ENCODE data around the gene PRRX1. TPM values are rescaled to one million over a fixed set of nuclear protein-coding genes. Genes with fewer than 3 reads are reported as not detected.

The PRRX1 gene
- total and polyA plus RNA-seq, 2 of the 13 experiments (the other 11 are each of a cell fraction or from before 2014, with no cell fraction given), result not detected

DNA sequence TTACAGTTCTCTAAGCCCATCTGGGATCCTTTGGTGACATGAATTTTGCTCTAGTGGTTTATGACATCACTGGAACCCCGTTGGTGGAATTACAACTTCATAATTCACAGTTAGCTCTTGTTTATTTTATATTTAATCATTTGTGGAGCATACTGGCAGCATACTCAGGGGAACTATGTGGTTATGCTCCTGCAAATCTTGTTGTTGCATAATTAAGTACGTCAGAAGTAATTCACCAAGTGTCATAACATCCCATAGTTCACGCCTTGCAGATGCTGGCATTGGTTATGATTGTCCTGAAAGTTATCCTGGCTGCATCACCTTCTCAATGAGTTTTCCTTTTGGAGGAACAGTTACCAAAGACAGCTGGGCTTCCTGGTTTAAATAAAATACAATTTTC is 16.5 kb downstream of the PRRX1 start:
- Histone ChIP-seq H4K20me1 (ENCODE audit: insufficient read depth, low read length) (no peaks in the 10 kb centered on the region), H3K9ac (ENCODE audit: insufficient read depth, low read depth, low read length) (no peak overlapping the region), H3K4me2 (ENCODE audit: low read depth, low read length) (no peak overlapping the region), H3K27me3 (ENCODE audit: control insufficient read depth in 1 of 2, insufficient read depth in 2 of 2, low read length in 2 of 2) (no peaks in the 10 kb centered on the region), H3K4me3 (replicated peaks in 1 of 3; ENCODE audit: insufficient read depth in 1 of 3, low read depth in 2 of 3, low read length in 3 of 3) (no peak overlapping the region), H3K79me2 (ENCODE audit: insufficient read depth, low read length) (no peaks in the 10 kb centered on the region), H3K36me3 (replicated peaks in 1 of 2; ENCODE audit: control insufficient read depth in 1 of 2, insufficient read depth in 2 of 2, low read length in 2 of 2) (no peaks in the 10 kb centered on the region), H3K9me3 (ENCODE audit: low read length) (no peaks in the 10 kb centered on the region), H3K27ac (ENCODE audit: extremely low read length, insufficient read depth, low read length) (no peak overlapping the region), H3K4me1 (ENCODE audit: insufficient read depth, low read length) (no peaks in the 10 kb centered on the region), H2AFZ (ENCODE audit: low read length) (no peak overlapping the region)
- in situ Hi-C loops (cut with HindIII; ENCODE audit: extremely low pct_ligation_motif_present, low pct_unique_long_range_greater_than_20kb) (no loop called here), intact Hi-C loops (cut with micrococcal nuclease; ENCODE audit: unreplicated experiment) (no loop called here)
- no TSS peak for BruUV-seq (replicated peaks)
- CTCF ChIA-PET (ENCODE audit: low intra/inter-chr PET ratio, low total read pairs), result no interaction called here
- 0% methylated on average over 3 of the region's 3 CpGs for WGBS (ENCODE audit: low lambda C conversion rate)
- POLR2A ChIA-PET, result no interaction called here
- ATAC-seq, result no peak
- TF ChIP-seq, protein P1, sequence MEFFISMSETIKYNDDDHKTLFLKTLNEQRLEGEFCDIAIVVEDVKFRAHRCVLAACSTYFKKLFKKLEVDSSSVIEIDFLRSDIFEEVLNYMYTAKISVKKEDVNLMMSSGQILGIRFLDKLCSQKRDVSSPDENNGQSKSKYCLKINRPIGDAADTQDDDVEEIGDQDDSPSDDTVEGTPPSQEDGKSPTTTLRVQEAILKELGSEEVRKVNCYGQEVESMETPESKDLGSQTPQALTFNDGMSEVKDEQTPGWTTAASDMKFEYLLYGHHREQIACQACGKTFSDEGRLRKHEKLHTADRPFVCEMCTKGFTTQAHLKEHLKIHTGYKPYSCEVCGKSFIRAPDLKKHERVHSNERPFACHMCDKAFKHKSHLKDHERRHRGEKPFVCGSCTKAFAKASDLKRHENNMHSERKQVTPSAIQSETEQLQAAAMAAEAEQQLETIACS (CRISPR knock-in tag; IDR thresholded peaks at IDR 0.05), result no peak
- TF ChIP-seq FOXC1 (CRISPR knock-in tag; IDR thresholded peaks at IDR 0.05; ENCODE audit: borderline replicate concordance) (no peak), ISL2 (CRISPR knock-in tag; IDR thresholded peaks at IDR 0.05) (no peak), ZNF263 (CRISPR knock-in tag; IDR thresholded peaks at IDR 0.05) (no peak), ZNF558 (CRISPR knock-in tag; IDR thresholded peaks at IDR 0.05; ENCODE audit: borderline replicate concordance) (no peak), SRF (IDR thresholded peaks at IDR 0.05; ENCODE audit: low read depth, low read length) (no peak), YEATS2 (CRISPR knock-in tag; IDR thresholded peaks at IDR 0.05; ENCODE audit: borderline replicate concordance) (no peak), NFYB (CRISPR knock-in tag; IDR thresholded peaks at IDR 0.05) (no peak), ELF3 (CRISPR knock-in tag; IDR thresholded peaks at IDR 0.05) (no peak), HNF4A (CRISPR knock-in tag; IDR thresholded peaks at IDR 0.05) (no peak), PLRG1 (conservative IDR thresholded peaks at IDR 0.05) (no peak), ZNF878 (CRISPR knock-in tag; IDR thresholded peaks at IDR 0.05) (no peak), ZZZ3 (CRISPR knock-in tag; IDR thresholded peaks at IDR 0.05; ENCODE audit: borderline replicate concordance) (no peak)
- TF ChIP-seq, protein P2, sequence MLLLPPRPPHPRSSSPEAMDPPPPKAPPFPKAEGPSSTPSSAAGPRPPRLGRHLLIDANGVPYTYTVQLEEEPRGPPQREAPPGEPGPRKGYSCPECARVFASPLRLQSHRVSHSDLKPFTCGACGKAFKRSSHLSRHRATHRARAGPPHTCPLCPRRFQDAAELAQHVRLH (CRISPR knock-in tag; IDR thresholded peaks at IDR 0.05; ENCODE audit: borderline replicate concordance, low read depth), result no peak
- TF ChIP-seq, protein P3, sequence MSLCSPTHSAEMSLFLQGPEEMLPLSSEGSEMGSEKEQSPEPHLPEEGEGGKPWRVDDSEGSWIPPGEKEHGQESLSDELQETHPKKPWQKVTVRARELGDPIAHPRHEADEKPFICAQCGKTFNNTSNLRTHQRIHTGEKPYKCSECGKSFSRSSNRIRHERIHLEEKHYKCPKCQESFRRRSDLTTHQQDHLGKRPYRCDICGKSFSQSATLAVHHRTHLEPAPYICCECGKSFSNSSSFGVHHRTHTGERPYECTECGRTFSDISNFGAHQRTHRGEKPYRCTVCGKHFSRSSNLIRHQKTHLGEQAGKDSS (CRISPR knock-in tag; IDR thresholded peaks at IDR 0.05; ENCODE audit: borderline replicate concordance, low read depth), result no peak
- TF ChIP-seq, protein P4, sequence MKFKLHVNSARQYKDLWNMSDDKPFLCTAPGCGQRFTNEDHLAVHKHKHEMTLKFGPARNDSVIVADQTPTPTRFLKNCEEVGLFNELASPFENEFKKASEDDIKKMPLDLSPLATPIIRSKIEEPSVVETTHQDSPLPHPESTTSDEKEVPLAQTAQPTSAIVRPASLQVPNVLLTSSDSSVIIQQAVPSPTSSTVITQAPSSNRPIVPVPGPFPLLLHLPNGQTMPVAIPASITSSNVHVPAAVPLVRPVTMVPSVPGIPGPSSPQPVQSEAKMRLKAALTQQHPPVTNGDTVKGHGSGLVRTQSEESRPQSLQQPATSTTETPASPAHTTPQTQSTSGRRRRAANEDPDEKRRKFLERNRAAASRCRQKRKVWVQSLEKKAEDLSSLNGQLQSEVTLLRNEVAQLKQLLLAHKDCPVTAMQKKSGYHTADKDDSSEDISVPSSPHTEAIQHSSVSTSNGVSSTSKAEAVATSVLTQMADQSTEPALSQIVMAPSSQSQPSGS (CRISPR knock-in tag; IDR thresholded peaks at IDR 0.05), result no peak
- DNase-seq (ENCODE audit: low spot score), result no peak
- no peak for FAIRE-seq

Measured in HepG2 (cell line).